NCI-H2081 treated with DMSO at 0.1 percent for 48 hours (cell line): ENCODE measurements around the gene NUAK1.

Source experiments
- DNase-seq: peaks from one replicate; lab custom pipeline; 2025; lab: John Stamatoyannopoulos, UW

The NUAK1 gene

DNA sequence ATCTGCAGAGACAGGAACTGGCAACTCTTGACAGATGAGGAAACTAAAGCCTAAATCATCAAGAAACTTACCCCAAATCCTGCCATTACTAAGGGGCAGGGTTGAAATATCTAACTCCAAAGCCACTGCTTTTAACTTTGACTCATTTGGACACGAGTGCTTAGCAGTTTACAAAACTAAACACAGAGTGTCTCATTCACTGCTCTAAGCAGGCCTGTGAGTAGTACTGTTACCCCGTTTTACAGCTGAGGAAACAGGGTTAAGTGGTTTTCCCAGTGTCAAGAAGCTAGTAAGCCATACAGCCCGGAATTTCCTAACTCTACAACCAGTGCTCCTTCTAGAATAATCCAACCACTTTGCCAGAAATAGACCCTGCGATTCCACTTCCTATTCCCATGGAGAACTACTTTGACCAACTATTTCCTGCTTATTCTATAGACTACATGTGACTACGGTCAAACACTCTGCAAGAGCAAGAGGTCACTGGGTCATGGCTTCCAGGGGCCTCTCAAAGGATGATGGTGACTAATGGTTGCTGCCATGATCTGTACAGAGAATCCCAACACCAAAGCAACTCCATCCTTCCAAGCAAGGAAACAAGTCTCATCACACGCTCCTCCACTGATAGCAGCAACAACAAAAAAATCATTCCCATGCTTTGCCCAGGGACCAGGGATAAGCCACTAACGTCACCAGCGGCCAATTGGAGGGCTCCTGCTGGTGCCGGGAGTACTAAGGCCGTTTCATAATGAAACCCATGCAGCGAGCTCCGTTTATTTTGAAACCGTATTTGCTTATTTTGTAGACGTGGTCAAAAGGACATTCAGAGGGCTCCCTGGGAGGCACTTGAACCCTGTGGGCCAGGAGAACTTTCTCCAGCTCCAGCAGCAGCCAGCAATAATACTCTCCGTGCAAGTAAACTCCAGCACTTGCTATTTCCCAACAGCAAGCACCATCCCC lies 56.3 kb downstream of the NUAK1 start:
- no peak for DNase-seq

DNA sequence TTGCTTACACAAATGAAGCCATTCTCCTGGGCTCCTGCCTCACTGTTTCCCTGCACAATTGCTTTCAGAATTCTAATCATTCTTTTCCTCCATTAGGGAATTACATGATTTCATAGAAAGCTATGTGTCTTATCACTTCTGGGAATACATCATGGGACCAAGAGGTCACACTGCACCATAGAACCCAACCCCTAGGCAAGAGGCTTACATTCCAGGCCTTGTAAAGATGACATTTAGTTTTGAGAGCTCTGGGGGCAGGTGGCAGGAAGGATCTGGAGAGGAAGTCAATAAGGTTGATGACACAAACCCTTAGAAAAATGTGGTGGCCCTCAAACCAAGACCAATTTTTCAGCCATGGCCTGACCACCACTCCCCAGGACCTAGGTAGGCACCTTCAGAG lies 57.1 kb downstream of the NUAK1 start:
- no peak for DNase-seq

DNA sequence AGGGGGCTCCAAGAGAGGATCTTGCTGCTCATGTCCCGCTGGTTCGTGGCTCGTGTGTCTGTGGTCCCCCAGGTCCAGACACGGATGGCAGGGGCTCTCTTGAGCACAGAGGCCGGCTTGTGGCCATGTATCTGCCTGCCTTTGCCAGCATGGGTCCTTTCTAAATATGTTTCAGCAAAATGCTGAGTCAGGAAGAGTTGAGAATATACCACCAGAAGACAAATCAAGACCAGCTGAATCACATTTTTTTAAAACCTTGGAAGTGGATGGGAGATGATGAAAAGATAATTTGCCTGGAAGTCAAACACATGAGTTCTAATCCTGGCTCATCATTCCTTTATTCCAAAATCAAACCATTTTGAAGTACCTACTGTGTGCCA lies 58.0 kb downstream of the NUAK1 start:
- no peak for DNase-seq

DNA sequence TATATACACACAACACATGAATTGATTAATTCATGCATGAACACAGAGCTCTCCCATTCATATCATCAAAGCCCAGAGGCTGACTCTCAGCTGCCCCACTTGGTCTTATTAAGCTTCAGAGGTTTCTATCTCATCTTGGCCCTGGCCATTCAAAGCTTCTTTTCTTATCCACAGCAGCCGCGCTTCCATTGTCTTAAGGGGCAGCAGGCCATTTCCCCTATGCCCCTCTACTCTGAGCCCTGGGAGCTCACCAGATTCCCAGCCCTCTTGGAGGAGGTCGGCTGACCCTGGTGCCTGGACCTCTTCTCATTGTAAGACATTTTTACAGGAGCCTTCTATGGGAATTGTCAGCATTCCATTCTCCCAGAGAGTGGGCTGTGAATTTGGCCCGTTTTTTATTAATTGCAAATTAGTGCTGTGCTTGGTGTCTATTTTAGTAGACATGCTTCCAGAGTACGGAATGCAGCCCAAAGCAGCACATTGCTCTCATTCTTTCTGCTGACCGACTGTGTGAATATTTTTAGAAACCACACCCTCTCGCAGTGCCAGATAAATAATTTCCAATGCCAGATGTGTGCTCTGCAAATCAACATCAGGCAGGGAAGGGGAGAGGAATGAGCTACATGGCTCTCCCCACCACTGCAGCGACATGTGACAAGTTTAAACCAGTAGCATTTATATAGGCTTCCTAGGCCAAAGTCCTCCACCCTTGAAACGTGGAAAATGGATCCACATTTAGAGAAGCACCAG lies 58.5 kb downstream of the NUAK1 start:
- no peak for DNase-seq

DNA sequence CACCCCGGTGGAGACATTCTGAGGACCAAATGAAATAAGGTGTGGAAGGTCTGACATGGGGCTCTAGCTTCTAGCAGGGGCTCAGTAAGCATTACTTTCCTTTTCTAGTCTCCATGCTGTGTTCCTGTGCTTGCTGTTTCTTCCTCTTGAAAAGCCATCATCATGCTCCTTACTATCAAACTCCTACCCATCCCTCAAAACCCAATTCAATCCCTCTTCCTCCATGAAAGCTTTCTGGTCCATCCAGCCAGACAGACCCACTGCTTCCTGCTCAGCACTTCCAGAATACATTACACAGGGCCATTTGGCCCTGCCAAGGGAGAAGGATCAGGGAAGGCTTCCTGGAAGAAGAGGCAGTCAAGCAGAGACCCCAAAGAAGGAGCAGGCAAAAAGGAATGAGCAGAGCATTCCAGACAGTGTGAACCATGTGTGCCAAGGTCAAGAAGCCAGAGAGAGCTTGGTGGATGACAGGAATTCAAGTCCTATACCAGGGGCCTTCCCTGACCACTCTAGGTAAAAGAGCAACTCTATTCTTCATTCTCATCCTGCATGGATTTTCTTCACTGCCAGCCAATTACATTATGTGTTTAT lies 59.5 kb downstream of the NUAK1 start:
- no peak for DNase-seq

DNA sequence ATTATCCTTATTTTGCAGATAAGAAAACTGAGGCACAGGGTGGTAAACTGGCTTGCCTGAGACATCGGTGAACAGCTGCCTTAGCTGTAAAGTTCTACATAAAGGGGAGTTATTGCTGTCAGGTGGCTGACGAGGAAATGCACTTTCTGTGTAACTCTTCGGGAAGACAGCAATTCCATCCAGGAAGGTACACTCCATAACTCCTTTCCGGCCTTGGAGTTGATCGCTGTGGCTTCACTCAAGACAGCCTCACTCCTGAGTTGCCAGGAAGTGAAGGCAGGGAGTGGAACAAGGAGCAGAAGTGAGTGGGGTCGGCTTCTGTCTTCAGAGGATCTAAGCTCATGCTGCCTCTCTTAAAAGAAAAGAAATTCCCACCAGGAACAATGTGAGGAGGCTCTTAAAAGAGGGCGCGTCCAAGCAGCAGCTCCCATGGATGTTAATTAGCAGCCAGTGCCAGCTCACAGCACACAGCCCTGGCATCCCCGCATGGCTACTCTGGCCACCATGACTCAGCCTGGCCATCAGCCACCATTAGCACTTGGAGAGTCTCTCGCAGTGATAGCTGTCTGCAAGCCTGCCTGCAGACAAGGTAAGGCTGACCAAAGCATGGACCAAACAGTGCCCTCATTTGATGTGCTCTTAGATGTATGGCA lies 60.3 kb downstream of the NUAK1 start:
- DNase-seq = no peak

DNA sequence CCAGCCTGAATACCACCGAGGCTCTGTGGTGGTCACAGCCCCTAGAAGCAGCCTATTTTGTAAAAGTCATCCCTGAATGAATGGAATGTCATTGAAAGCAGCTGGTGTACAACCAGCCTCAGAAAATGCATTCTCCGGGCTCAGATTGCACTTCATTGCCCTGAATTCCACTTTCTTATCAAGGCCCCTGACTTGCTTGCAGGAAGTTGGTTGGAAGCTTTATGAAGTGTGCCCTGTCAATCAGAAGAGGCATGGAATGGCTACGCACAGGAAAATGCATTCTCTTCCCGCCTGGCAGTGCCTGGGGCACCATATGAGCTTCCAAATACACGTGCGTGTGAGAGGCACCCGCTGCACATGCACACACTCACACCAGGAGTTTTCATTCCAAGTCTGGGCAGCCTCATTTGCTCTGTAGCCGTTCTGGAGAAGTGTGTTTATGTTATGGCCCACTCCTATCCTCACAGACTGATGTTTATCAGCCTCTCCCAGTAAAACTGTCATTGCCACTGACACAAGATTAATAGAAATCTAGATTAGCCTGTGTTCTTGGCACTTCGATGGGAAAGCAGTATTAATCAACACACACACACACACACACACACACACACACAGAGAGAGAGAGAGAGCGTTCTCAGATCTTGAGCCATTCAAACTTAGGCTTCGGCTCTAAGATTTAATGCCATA lies 63.9 kb downstream of the NUAK1 start:
- no peak for DNase-seq

DNA sequence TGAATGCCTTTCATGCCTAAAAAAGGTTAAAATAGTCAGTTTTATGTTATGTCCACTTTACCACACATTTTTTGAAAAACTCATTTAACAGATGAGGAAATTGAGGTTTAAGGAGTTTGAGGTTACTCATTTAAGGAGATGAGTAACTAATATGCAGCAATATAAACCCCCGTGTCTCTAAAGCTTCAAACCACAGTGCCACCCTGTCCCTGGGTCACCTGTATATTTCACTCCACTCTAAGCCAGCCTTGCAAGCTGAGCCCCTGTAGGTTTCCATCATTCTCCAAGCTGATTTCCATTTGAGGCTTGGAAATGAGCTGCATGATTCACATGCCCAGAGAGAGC lies 64.4 kb downstream of the NUAK1 start:
- no peak for DNase-seq

DNA sequence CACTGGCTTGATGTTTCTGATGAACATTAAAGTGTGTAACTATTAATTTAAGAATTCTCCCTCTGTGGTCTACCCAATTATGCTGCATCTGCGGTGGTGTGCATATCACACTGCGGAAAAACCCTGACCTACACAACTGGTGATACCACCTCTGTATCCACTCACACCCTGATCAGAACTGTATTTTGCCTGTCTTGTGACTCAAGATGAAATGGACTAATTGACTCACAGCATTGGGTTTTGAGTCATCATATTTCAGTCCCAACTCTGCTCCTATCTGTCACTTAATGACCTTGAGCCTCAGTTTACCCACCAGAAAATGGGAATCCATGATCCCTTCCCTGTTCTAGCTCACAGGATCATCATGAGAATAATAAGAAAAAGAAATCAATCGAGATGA lies 65.6 kb downstream of the NUAK1 start:
- no peak for DNase-seq

DNA sequence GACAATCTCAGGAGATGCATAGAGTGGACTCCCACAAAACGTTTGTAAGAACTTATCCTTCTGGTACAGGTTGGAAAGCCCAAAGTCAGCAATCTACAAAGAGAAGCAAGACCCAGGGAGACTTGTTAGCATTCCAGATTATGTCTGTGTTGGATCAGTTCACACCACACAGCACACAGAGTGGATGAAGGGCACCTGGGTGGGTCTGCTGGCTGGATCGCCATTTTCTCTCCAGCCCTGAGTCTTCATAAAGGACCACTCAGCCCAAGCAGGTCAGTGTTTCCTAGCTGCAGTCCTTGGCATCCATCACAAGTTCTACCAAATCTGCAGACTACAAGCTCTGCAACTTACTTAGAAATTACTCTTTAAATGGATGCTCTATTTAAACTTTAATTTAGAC lies 66.0 kb downstream of the NUAK1 start:
- no peak for DNase-seq

DNA sequence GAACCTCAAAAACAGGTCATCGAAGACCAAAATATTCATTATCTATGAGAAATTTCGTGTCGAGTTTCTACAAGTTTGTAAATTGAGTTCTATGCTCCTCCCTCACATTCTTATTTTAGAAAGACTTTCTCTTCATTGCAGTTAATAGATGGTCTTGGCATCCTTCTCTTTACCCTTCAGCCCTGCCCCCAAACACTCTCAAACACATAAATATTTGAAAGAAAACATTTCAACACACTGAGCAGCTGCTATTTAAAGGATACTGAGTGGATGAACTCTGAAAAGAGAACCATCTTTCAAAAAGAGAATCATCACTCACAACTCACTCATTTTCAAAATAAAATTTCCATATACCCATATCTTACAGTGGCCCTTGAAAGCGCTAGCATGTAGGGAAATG lies 67.1 kb downstream of the NUAK1 start:
- no peak for DNase-seq

DNA sequence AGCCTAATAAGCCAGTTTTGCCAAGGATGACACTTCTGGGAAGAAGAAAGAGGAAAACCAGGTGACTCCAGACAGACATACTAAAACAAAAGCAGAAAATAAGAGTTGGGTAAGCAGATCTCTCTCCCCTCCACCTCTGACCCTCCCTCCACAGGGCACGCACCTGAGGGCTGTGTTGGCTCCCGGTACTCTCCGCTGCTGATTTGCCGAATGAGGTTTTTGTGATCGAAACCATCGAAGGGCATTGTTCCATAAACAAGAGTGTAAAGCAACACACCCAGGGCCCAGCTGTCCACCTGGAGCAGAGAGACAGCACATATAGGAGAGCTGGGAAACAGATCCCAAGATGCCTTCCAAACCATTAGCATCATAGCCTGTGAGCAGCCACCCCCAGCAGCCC lies 68.1 kb downstream of the NUAK1 start:
- DNase-seq = no peak

DNA sequence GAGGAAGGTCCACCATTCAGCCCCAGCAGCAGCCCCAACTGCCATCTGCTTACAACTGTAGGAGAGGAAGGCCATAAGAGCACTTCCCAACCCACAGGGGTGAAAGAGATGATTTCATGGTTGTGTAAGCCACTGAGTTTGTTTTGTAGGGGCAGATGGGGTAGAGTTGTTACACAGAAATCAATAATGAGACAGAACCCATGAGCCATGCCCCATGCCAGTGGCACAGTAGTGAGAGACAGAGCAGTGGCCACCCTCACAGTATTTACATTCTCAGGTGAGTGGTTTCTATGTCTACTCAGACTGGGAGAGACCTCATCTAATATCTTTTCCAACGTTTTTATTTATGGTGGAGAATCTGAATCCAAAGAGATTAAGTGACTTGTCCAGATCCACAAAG lies 68.6 kb downstream of the NUAK1 start:
- DNase-seq = no peak

DNA sequence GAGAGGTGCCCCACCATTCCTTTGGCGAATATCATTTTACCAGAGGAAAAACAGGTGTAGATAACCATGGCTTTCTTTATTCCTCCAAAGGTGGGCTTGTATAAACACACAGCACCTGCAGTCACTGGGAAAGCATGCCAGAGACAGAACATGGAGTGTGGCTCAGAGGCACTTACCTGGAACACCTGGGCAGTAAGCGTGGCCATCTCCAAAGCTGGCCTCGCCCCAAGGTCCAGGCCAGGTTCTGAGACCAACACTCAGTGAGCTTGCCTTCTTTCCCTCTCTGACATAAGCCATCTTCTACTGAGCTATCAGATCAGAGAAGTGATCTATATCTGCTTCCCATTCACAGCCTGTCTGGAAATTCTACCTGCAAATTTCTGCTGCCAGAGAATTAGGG lies 70.5 kb downstream of the NUAK1 start:
- DNase-seq = no peak

DNA sequence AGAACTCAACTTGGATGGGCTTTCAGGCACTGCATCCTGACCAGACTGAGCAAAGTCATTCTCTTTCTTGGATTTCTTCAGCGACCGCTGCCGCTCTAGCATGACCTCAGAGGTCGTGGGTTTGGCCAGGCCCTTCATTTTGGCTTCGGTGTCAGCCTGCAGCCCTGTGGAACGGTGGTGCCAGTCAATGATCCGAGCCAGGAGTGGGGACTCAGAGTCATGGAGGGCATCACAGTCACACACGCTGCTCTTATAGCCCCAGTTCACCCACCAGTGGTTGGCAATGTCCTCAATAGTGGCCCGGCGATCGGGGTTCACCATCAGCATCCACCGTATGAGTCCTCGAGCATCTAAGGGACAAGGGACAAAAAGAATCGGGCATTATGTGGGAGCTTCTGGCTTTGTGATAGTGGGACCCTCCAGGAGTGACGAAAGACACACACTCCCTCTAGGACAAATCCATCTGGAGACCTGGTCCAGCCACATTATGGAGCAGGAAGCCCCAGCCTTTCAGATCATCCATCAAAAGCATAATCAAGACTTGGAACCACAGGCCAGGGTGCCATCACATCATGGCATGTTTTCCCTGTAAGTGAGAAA lies 71.0 kb downstream of the NUAK1 start:
- DNase-seq = no peak

DNA sequence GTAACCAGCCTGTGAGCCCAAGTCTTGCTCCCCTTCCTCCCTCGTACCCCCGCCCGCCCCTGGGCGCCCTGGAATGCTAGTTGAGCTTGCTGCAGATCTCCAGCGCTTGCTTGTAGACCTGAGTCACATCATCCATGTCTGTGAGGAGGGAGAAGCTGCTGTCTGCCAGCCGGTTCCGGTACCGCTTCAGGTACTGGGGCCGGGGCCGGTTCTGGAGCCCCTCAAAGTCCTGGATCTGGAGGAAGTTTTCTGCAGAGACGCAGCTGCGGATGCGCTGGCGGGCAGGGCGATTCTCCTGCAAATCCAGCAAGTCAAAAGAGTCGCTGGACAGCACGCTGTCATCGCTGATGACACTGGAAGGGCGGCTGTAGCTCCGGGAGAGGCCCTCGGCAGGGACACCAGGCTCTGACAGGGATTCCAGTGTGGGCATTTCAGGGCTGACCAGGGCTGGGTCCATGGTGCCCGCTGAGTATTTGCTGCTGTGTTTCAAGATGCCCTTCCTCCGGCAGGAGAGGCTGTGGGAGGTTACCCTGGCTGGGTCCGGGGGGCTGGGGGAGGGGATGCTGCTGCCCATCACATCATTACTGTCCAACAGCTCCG lies 71.9 kb downstream of the NUAK1 start:
- DNase-seq = no peak

DNA sequence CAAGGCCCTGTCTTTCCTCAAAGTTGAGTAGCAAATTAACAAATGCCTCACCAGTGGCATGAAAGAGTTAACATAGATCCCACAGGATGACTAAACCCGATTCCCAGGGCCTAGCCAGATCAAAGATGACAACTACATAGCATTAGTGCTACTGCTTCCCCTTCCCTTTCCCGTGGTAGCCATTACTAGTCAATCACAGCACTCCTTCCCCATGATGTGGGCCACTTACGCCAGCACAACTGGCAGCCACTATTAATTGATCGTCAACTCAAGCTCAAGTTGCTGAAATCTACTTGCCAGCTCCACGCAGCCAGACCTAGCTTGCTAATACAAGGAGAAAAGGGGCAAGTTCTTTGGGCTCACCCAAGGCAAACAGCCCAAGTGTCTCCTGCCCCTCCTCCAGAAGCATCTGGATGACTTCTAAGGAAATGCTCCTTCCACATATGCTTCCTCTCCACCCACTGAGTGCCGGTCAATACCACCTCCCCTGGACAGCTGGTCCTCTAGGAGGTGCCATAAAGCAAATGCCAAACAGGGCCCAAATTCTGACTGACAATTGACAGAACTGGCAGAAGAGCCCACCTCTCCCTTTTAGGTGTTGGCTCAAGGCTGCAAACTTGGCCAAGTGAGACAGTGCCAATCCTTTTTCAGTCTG lies 72.6 kb downstream of the NUAK1 start:
- DNase-seq = no peak

DNA sequence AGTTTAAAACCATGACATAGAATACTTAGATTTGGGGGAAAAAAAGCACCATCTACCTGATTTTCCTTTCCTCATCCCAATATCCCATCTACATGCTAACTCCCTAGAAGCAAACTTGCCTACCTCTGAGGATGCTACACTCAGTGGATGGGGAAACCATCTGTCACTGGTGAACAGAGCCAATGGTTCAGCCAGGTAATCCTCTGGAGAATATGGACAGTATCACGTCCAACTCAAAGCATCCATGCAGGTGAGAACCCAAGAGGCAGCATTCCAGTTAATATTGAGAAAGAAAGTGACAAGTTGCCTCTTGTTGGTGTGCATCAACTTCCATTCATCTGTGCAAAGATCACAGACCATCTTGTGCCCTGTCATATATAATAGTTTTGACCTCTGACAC lies 73.2 kb downstream of the NUAK1 start:
- no peak for DNase-seq

DNA sequence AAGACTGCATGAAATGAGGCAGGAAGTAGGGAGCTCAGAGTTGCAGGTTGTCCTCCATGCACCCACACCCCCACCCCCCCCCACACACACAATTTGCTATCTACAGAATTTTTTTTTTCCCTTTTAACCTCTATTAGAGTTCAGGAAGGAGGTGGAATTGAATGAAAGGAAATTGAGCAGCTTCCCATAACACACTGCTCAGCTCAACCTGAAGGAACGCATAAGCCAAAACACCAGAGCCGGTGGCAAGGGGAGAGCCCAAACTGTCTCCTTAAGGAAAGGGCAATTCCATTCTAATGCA lies 74.1 kb downstream of the NUAK1 start:
- DNase-seq = no peak

DNA sequence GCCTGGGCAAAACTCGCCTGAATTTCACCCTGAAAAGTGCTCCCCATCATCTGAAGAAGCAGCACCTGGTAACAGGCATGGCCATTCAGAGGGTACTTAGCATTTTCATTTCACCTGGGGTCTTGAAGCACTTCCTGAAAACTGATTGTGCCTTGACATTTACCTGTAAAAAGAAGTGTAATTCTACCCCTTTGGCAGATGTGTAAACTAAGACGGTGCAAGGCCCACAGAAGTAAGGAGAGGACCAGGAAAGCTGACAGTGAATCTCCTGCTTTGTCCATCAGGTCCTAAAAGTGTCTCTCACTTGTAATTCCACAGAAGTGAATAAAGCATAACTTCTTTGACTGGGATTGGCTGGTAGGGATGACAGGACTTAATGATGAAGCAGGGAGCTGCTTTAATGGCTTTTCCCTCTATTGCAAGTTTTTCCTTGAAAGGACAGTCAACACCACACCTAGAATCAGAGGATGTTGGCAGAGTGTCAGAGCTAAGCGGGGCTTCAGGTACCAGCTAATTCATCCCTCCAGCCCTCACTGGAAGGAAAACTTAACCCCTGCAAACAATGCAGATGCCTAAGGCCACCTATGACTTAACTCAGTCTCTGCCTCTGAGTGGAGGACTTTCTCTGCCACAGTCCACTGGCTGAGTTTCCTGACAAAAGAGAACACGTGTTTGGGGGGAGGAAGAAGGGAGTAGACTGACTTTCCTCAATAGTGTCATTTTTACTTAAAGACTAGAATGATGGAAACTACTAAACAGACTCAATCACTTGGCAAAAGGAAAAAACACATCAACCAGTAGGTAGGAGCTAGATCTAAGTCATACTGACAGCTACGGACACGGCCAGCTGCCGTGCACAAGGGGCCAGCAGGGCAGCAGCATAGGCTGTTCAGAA lies 74.7 kb downstream of the NUAK1 start:
- no peak for DNase-seq
